Body of pancreas (tissue), 4 donors: Measurements from ENCODE around the gene PDPK1. TPM values are rescaled to one million over a fixed set of nuclear protein-coding genes. Genes with fewer than 3 reads are reported as not detected.
A peak's percentile ranks its signal among the peaks of the same experiment; 100 is the strongest.
"Not testable (repeated sequence)": the region's sequence is repeated elsewhere in the genome, so short reads cannot be mapped to it uniquely, and the experiment has no call there.

Experiments used
- ATAC-seq: fragments of 150-250 bp; one replicate; pipeline ENCODE4 v1.9.1; 2016
- DNase-seq, 4 donors: peaks; one replicate each; pipeline ENCODE4 v3.0.0-alpha.2; 2019
- H3K27ac ChIP-seq, 4 donors: fragments of 200-600 bp; sonication (generic); 1 replicate in 3 of 4; 2 replicates in 1 of 4; pipeline versions ENCODE4 v1.5.1 to v1.6.1; 2016 to 2019; ENCODE audit warnings: mild to moderate bottlenecking in 1 of 4, mixed read lengths in 1 of 4, moderate library complexity in 1 of 4
- H3K27me3 ChIP-seq, 2 donors: fragments of 200-600 bp; sonication (generic); one replicate each; pipeline ENCODE4 v1.6.0; 2016; ENCODE audit warnings: mild to moderate bottlenecking in 1 of 2
- H3K36me3 ChIP-seq, 2 donors: fragments of 200-600 bp; sonication (generic); replicated peaks in 1 of 2; 2 replicates each; pipeline ENCODE4 v1.5.1; 2016; ENCODE audit warnings: low read depth in 2 of 2; ENCODE audit not compliant: insufficient read depth in 1 of 2
- H3K4me1 ChIP-seq: fragments of 200-600 bp; sonication (generic); one replicate; pipeline ENCODE4 v1.6.0; 2016
- H3K4me3 ChIP-seq, 2 donors: fragments of 200-600 bp; sonication (generic); 1 replicate in 1 of 2; 2 replicates in 1 of 2; pipeline ENCODE4 v1.5.1; 2016 to 2019
- H3K9me3 ChIP-seq, 3 donors: fragments of 200-600 bp; sonication (generic); 1 replicate in 2 of 3; 2 replicates in 1 of 3; pipeline ENCODE4 v1.5.1; 2016
- CTCF ChIP-seq, 7 experiments: fragments of 450-650 bp in 4 of 7; fragments of 200-600 bp in 3 of 7; sonication (generic) in 3 of 7; IDR thresholded peaks; one replicate each; pipeline ENCODE4 v1.5.1; 2016 to 2019; ENCODE audit warnings: antibody characterized with exemption in 7 of 7
- WGBS, 2 donors: methylation state at CpG; one replicate each; pipeline ENCODE4 v1.1.5; 2017; 5-methylcytosine and 5-hydroxymethylcytosine counted together
- intact Hi-C: fragments of 100-400 bp; cut with DNase I; formaldehyde crosslinking; loops from one replicate; pipeline ENCODE4 v1.15.1; 2023
- total RNA-seq, 2 donors: library from RNA; depleted of rRNA; stranded (reverse); fragments of >200 nt; gene quantifications; one replicate each; pipeline ENCODE4 v1.1.0, GENCODE V29; 2016

The PDPK1 gene
- total RNA-seq, 2 donors from 2014 or later = 20.5 to 28.0 TPM

DNA sequence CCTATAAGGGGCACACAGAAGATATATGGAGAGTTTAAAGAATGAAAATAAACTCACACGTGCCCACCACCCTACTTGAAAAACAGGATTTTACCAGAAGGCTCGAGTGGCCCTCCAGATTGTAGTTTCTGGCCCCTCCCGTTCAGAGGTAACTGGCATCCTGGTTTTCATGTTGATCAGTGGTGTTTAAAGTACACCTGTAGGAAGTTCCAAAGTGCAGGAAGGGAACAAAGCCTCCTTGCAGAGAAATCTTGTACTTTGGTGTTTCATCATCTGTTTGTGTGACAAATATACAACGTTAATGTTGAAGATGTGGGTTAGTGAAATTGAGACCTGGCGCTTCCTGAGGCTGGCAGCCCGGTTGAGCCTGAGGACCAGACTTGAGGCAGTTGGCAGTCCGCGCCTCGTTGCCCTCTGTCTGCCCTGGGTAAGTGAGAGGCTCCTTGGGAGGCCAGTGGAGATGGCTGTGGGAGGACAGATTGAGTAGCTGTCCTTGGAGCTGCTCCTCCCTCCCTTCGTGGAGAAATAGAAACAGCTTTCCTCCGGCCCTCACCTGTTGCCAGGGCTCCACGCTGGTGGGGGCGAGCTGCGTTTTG, 12.6 kb downstream of the PDPK1 start:
- DNase-seq, H3K36me3 ChIP-seq, H3K27me3 ChIP-seq, H3K9me3 ChIP-seq, intact Hi-C loops, H3K4me3 ChIP-seq, H3K27ac ChIP-seq, ATAC-seq: not testable (repeated sequence)
- WGBS, 2 donors = 13 to 67% methylated on average over 1 of the region's 14 CpGs
- H3K4me1 ChIP-seq = peaks cover 18% of the 10 kb centered on the region

DNA sequence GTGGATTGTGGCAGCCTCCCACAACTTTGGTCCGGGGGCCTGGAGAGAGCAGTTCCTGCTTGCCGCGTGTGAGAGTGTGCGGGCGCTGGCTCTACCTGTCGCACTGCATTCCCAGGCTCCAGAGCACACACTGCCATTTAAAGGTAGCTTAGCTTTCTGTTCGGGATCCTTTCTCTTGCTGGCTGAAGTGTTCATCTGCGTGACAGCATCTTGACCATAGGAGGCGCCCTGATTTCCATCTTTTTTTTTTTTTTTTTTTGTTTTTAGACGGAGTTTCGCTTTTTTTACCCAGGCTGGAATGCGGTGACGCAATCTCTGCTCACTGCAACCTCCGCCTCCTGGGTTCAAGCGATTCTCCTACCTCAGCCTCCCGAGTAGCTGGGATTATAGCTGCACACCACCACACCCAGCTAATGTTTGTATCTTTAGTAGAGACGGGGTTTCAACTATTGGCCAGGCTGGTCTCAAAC, 13.6 kb downstream of the PDPK1 start:
- peaks cover 13% of the 10 kb centered on the region for H3K4me1 ChIP-seq
- WGBS, 2 donors = 50 to 54% methylated on average over 11 to 14 of the region's 17 CpGs
- DNase-seq (peak in 2 of 4 donors; percentile 9 to 10), ATAC-seq (peak; percentile 35)
- TF ChIP-seq CTCF (IDR thresholded peaks at IDR 0.05) = peak in 2 of 7 experiments; percentile 17 to 22
- H3K4me3 ChIP-seq, H3K9me3 ChIP-seq, H3K36me3 ChIP-seq, H3K27me3 ChIP-seq, intact Hi-C loops: not testable (repeated sequence)
- H3K27ac ChIP-seq = peak overlapping the region in 3 of 4 donors; percentile 34 to 72 (median 50)

DNA sequence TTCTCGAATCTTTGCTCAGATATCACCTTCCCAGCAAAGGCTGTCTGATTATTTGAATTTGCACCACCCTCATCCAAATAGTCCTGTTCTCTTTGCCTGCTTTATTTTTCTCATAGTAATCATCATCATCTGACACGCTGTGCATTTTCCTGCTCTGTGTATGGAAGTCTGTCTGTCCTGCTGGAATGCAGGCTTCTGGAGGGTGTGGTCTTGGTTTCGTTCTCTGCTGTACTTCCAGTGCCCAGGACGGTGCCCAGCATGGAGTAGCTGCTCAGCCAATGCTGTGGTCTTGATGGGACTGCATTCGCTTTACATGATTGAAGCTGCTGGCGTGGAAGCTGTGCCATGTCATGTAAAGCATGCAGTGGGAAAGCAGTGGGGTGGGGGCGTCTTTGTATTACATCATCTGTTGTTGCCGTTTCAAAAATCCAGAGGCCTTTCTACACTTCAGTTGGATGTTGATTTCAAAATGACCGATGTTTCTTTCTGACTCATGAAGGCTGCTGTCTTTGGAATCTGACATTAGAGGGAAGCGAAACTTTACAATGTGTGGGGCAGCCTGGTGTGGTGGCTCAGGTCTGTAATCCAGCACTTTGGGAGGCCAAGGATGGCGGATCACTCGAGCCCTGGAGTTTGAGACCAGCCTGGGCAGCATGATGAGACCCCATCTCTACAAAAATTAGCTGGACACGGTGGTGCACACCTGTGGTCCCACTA, 17.0 kb downstream of the PDPK1 start:
- ATAC-seq, H3K4me3 ChIP-seq, H3K27ac ChIP-seq, H3K27me3 ChIP-seq, DNase-seq, H3K9me3 ChIP-seq, intact Hi-C loops, H3K36me3 ChIP-seq, H3K4me1 ChIP-seq: not testable (repeated sequence)
- no CpG with 5 or more reads among the region's 13 CpGs for WGBS, 2 donors

DNA sequence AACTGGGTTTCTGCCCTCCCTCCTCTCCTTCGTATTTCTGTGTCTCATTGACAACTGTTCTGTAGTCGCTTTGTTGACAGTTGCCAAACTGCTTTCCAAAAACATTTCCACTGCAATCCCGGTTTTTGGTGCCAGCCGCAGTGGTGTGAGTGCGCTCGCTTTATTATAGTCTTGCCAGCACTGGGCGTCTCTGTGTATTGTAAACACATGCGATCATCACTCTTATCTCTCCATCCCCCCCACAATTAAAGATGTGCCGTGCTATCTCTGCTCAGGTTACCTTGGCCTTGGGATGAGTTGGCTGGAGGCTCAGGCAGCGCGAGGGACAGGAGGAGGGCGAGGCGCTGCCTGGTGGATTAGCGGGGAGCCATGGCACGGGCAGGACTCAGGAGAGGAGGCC, 19.3 kb downstream of the PDPK1 start:
- H3K4me1 ChIP-seq, H3K4me3 ChIP-seq, H3K9me3 ChIP-seq, intact Hi-C loops, H3K36me3 ChIP-seq, H3K27me3 ChIP-seq, ATAC-seq, DNase-seq, H3K27ac ChIP-seq: not testable (repeated sequence)
- no CpG with 5 or more reads among the region's 15 CpGs for WGBS, 2 donors

GRCh38 chr16:2560131-2560797, 22.4 kb downstream of the PDPK1 start:
- H3K27ac ChIP-seq, H3K36me3 ChIP-seq, intact Hi-C loops, H3K27me3 ChIP-seq, DNase-seq, H3K4me3 ChIP-seq, H3K4me1 ChIP-seq, H3K9me3 ChIP-seq: not testable (repeated sequence)
- WGBS, 2 donors = 63 to 75% methylated on average over 8 of the region's 17 CpGs
- ATAC-seq = peak; percentile 15

DNA sequence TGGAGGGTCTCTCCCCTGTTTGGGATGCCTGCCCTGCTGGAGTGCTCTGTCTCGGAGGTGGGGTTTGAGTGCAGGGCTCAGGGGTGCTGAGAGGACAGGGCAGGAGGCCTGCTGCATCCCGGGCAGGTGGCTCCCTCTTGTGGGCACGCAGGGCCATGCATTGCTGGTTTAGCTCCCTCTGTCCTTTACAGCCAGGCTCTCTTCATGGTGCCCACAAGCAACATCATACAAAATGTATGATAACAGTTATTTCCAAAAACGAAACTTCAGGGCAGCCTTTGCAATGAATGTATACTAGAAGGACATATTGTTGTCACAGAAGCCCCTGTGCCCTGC, 22.9 kb downstream of the PDPK1 start:
- H3K9me3 ChIP-seq, H3K4me1 ChIP-seq, H3K27ac ChIP-seq, H3K36me3 ChIP-seq, intact Hi-C loops, H3K27me3 ChIP-seq, H3K4me3 ChIP-seq: not testable (repeated sequence)
- DNase-seq = peak; percentile 72 to 85 (median 78)
- 0% methylated on average over 3 of the region's 4 CpGs; no CpG with 5 or more reads in 1 of the 2 donors for WGBS, 2 donors
- TF ChIP-seq CTCF (IDR thresholded peaks at IDR 0.05) = peak in 3 of 7 experiments; percentile 10 to 37 (median 28)
- peak; percentile 79 for ATAC-seq

GRCh38 chr16:2567506-2567905, 29.7 kb downstream of the PDPK1 start:
- peak; percentile 22 for ATAC-seq
- H3K36me3 ChIP-seq, H3K27me3 ChIP-seq, H3K27ac ChIP-seq, H3K9me3 ChIP-seq, H3K4me1 ChIP-seq, DNase-seq, intact Hi-C loops, H3K4me3 ChIP-seq: not testable (repeated sequence)
- WGBS, 2 donors = no CpG with 5 or more reads among the region's 6 CpGs

GRCh38 chr16:2568573-2568972, 30.8 kb downstream of the PDPK1 start:
- H3K27me3 ChIP-seq, H3K4me1 ChIP-seq, DNase-seq, H3K4me3 ChIP-seq, H3K9me3 ChIP-seq, H3K27ac ChIP-seq, intact Hi-C loops, H3K36me3 ChIP-seq: not testable (repeated sequence)
- WGBS, 2 donors = no CpG with 5 or more reads among the region's 11 CpGs
- ATAC-seq = peak; percentile 54

GRCh38 chr16:2572704-2573103, 34.9 kb downstream of the PDPK1 start:
- not testable (repeated sequence) for H3K4me3 ChIP-seq, H3K9me3 ChIP-seq
- no CpG with 5 or more reads among the region's 6 CpGs for WGBS, 2 donors

DNA sequence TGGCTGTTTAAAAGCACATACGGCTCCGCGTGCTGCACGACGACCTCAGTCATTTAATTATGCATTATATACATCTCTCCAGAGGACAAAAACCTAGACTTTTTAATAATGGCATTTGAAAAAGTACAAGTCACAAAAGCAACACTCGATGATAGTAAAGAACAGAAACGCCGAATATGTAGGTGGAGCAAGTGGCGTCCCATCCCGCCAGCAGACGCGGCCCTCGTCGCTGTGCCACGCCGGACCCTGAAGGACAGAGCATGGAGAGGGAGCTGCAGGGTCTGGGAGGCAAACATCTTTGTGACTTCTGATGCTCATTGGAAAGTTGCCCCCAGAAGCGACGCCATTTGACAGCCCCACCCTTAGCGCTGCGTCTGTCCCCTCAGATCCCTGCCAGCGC, 38.0 kb downstream of the PDPK1 start:
- H3K27me3 ChIP-seq, H3K9me3 ChIP-seq, H3K36me3 ChIP-seq, intact Hi-C loops, ATAC-seq, H3K4me1 ChIP-seq, DNase-seq, H3K4me3 ChIP-seq, H3K27ac ChIP-seq: not testable (repeated sequence)
- WGBS, 2 donors = 97% methylated on average over 11 of the region's 21 CpGs; no CpG with 5 or more reads in 1 of the 2 donors

More at GRCh38 chr16:2572704-2573103, 34.9 kb downstream of the PDPK1 start:
- DNase-seq, intact Hi-C loops, ATAC-seq, H3K36me3 ChIP-seq, H3K4me1 ChIP-seq, H3K27me3 ChIP-seq, H3K27ac ChIP-seq: not testable (repeated sequence)
